Measurements from ENCODE around the gene ITM2B.

DNA sequence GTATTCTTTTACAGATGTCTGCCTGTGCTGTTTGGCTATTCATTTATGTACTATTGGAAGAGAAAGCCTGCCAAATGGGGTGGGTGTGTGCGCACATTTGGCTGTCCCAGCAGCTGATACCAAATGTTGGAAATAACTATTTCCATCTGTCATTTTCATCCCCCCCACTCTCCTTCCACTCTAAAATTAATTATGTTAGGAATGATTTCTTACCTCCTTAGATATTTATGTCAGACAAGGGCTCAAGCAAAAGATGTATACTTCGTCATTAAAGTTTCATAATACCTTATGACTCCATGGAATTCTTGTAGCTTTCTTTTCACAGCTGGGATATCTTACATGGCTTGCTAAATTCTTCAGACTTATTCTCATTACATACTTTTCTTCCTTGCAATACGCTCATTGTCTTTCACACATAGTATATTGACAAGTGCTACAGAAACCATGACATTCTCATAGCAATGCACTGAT is 18.6 kb downstream of the ITM2B start:
- TF ChIP-seq CTCF (conservative IDR thresholded peaks at IDR 0.05; ENCODE audit: low read depth, low read length): no peak
- no peak for TF ChIP-seq EZH2 (IDR thresholded peaks at IDR 0.05; ENCODE audit: low read length, unreplicated experiment)
